ENCODE data around the gene CTCFL.
A peak's percentile ranks its signal among the peaks of the same experiment; 100 is the strongest.

The CTCFL gene

DNA sequence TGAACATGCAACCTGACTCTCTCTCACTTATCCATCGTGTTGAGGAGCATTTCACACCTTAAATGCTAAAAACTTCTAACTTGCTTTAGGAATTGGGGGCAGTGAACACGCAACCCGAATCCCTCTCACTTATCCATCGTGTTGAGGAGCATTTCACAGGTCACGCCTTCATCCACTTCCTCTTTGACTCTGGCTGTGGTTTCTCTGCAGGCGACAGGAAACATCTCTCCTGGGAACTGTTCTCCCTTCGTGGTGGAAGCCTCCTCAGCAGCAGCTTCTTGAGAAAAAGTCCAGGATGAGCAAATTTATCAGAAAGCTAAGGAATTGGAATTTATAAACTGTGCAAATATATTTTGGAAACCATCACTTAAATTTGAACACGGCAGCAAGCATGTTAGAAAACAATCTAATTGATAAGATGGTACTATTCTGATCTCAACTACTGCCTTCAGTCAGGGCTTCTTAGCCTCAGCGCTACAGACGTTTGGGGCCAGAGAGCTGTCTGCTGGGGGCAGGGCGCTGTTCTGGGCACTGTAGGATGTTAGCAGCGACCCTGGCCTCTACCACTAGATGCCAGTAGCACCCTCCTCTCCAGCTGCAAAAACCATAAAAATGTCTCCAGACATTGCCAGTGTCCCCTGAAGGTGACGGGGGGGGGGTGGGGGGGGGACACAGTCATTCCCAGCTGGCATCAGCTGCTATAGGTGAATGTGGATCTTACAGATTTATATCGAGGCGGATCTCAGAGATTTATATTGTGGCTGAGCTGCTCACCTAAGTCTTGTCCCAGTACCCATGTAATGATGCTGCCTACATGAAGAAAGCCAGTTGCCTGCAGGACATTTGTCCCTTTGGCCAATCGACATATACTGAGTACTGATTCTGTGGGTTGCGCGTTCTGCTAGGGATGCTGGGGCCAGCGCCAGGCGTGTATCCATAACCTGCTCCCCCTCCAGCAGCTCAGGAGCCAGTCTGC is 26.2 kb downstream of the CTCFL start:
- TF ChIP-seq, protein P1, sequence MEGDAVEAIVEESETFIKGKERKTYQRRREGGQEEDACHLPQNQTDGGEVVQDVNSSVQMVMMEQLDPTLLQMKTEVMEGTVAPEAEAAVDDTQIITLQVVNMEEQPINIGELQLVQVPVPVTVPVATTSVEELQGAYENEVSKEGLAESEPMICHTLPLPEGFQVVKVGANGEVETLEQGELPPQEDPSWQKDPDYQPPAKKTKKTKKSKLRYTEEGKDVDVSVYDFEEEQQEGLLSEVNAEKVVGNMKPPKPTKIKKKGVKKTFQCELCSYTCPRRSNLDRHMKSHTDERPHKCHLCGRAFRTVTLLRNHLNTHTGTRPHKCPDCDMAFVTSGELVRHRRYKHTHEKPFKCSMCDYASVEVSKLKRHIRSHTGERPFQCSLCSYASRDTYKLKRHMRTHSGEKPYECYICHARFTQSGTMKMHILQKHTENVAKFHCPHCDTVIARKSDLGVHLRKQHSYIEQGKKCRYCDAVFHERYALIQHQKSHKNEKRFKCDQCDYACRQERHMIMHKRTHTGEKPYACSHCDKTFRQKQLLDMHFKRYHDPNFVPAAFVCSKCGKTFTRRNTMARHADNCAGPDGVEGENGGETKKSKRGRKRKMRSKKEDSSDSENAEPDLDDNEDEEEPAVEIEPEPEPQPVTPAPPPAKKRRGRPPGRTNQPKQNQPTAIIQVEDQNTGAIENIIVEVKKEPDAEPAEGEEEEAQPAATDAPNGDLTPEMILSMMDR (IDR thresholded peaks at IDR 0.05) = peak; percentile 26; the same call in 1 of the 2 replicates

GRCh38 chr20:57496592-57496991 is 28.3 kb downstream of the CTCFL start:
- TF ChIP-seq, protein P1 (IDR thresholded peaks at IDR 0.05) = no peak

GRCh38 chr20:57495978-57496377 is 29.0 kb downstream of the CTCFL start:
- TF ChIP-seq, protein P1 (IDR thresholded peaks at IDR 0.05) = no peak

GRCh38 chr20:57493091-57493615 is 31.8 kb downstream of the CTCFL start:
- TF ChIP-seq, protein P1 (IDR thresholded peaks at IDR 0.05) = no peak

- TF ChIP-seq, protein P1 (IDR thresholded peaks at IDR 0.05) = no peak
Observed at GRCh38 chr20:57491373-57491772, 33.6 kb downstream of the CTCFL start.

- TF ChIP-seq, protein P1 (IDR thresholded peaks at IDR 0.05) = no peak
Observed at GRCh38 chr20:57485770-57486169, 39.2 kb downstream of the CTCFL start.

GRCh38 chr20:57484772-57485171 is 40.2 kb downstream of the CTCFL start:
- TF ChIP-seq, protein P1 (IDR thresholded peaks at IDR 0.05) = no peak

Data from LNCAP (cell line).